Stimulated activated naive B cell treated with anti-CD40 and anti-IgM and Interleukin-4, amounts not matched to agents 10 μg/mL and 1 μg/mL and 100 μg/mL, for 72 hours (primary cell): ENCODE data around the gene PROSER2.

Experiments
- ATAC-seq, 2 donors: fragments of 150-1000 bp; cut with Tn5 transposase; replicated peaks; 2 replicates each; pipeline ENCODE4 v1.10.0; 2021; ENCODE audit warnings: moderate library complexity in 1 of 2
- DNase-seq: peaks from one replicate; pipeline ENCODE4 v3.0.0; 2021
- H3K27ac Mint-ChIP-seq: one replicate; pipeline ENCODE4 v1.8.0; 2022; ENCODE audit warnings: mild to moderate bottlenecking, mixed read lengths
- H3K27me3 Mint-ChIP-seq, 2 donors: one replicate each; pipeline ENCODE4 v1.8.0; 2022; ENCODE audit warnings: mixed read lengths in 2 of 2
- H3K36me3 Mint-ChIP-seq, 2 donors: one replicate each; pipeline ENCODE4 v1.8.0; 2022; ENCODE audit warnings: mixed read lengths in 2 of 2, mild to moderate bottlenecking in 1 of 2
- H3K4me1 Mint-ChIP-seq, 2 donors: one replicate each; pipeline ENCODE4 v1.8.0; 2022; ENCODE audit warnings: mixed read lengths in 2 of 2, mild to moderate bottlenecking in 1 of 2
- H3K4me3 Mint-ChIP-seq, 2 donors: one replicate each; pipeline ENCODE4 v1.8.0; 2022; ENCODE audit warnings: mild to moderate bottlenecking in 2 of 2, mixed read lengths in 2 of 2, moderate library complexity in 1 of 2
- H3K9me3 Mint-ChIP-seq, 2 donors: one replicate each; pipeline ENCODE4 v1.8.0; 2022; ENCODE audit warnings: mixed read lengths in 2 of 2, mild to moderate bottlenecking in 1 of 2

Gene PROSER2

DNA sequence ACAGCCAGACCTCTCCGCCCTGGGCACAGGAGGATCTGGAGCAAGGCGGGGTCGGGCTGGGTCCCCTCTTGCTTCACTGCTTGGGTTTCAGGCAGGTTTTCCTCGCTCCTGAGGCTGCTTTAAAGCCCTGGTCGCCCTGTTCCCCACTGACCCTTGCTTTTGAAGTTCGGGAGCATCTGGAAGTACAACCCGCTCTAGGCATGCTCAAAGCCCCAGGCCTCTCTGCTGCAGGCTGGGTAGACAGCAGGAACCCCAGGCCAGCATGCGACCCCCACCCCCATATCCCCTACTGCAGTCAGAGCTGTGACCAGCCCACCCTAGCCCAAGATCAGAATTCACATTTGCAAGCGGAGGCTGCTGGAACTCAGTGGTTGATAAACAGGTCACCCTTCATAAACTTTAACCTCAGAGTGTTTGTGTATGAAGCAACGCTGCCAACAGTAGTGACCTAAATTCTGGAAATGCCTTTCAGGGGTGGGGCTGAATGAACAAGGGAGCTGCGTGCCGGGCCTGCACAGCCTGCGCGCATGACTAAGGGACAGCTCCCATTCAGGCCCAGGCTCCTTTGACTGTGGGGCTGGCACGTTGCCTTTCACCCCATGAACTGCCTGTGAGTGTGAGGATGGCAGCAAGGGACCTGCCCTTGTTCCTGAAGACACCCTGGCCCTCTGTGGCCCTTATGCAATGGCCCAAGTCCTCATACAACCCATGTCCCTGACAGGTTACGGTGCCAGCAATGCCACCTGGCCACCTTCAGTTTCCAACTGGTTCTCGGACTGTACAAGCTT lies 52.5 kb downstream of the PROSER2 start:
- Mint-ChIP-seq H3K27me3 (peaks cover 6 to 15% of the 10 kb centered on the region in 2 donors), H3K27ac (no peak overlapping the region), H3K4me3 (peak overlapping the region in 1 of 2 donors; percentile 7), H3K36me3 (no peaks in the 10 kb centered on the region), H3K4me1 (peaks cover 12 to 26% of the 10 kb centered on the region in 2 donors), H3K9me3 (no peaks in the 10 kb centered on the region)
- ATAC-seq = no peak
- DNase-seq = no peak

- Mint-ChIP-seq H3K4me3 (no peak overlapping the region), H3K27ac (peak overlapping the region; percentile 1), H3K36me3 (no peaks in the 10 kb centered on the region), H3K4me1 (peaks cover 12 to 22% of the 10 kb centered on the region in 2 donors), H3K27me3 (peaks cover 6 to 9% of the 10 kb centered on the region in 2 donors), H3K9me3 (no peaks in the 10 kb centered on the region)
- DNase-seq = no peak
- ATAC-seq = no peak
Measured at GRCh38 chr10:11876324-11876723, 53.2 kb downstream of the PROSER2 start.

- Mint-ChIP-seq H3K36me3 (no peaks in the 10 kb centered on the region), H3K4me1 (peaks cover 9 to 16% of the 10 kb centered on the region in 2 donors), H3K27ac (no peak overlapping the region), H3K9me3 (no peaks in the 10 kb centered on the region), H3K4me3 (no peak overlapping the region), H3K27me3 (peaks cover 6% of the 10 kb centered on the region in 2 donors)
- ATAC-seq (no peak), DNase-seq (no peak)
Measured at GRCh38 chr10:11876805-11877590, 53.8 kb downstream of the PROSER2 start.

- Mint-ChIP-seq H3K27ac (no peak overlapping the region), H3K27me3 (peaks cover 6% of the 10 kb centered on the region in 2 donors), H3K4me1 (peaks cover 9 to 16% of the 10 kb centered on the region in 2 donors), H3K9me3 (no peaks in the 10 kb centered on the region), H3K36me3 (no peaks in the 10 kb centered on the region), H3K4me3 (no peak overlapping the region)
- no peak for DNase-seq
- no peak for ATAC-seq
Measured at GRCh38 chr10:11877591-11877905, 54.4 kb downstream of the PROSER2 start.

GRCh38 chr10:11878776-11879175 lies 55.6 kb downstream of the PROSER2 start:
- Mint-ChIP-seq H3K4me1 (peaks cover 9 to 16% of the 10 kb centered on the region in 2 donors), H3K27me3 (no peaks in the 10 kb centered on the region), H3K27ac (peak overlapping the region; percentile 47), H3K9me3 (no peaks in the 10 kb centered on the region), H3K36me3 (no peaks in the 10 kb centered on the region), H3K4me3 (no peak overlapping the region)
- ATAC-seq = no peak
- DNase-seq = no peak

- H3K27ac Mint-ChIP-seq = no peak overlapping the region
- H3K4me3 Mint-ChIP-seq = no peak overlapping the region
- ATAC-seq (no peak), DNase-seq (no peak)
- H3K36me3 Mint-ChIP-seq = no peaks in the 10 kb centered on the region
- peaks cover 9 to 12% of the 10 kb centered on the region in 2 donors for H3K4me1 Mint-ChIP-seq
- H3K9me3 Mint-ChIP-seq = no peaks in the 10 kb centered on the region
- no peaks in the 10 kb centered on the region for H3K27me3 Mint-ChIP-seq
Measured at GRCh38 chr10:11879387-11880094, 56.4 kb downstream of the PROSER2 start.

DNA sequence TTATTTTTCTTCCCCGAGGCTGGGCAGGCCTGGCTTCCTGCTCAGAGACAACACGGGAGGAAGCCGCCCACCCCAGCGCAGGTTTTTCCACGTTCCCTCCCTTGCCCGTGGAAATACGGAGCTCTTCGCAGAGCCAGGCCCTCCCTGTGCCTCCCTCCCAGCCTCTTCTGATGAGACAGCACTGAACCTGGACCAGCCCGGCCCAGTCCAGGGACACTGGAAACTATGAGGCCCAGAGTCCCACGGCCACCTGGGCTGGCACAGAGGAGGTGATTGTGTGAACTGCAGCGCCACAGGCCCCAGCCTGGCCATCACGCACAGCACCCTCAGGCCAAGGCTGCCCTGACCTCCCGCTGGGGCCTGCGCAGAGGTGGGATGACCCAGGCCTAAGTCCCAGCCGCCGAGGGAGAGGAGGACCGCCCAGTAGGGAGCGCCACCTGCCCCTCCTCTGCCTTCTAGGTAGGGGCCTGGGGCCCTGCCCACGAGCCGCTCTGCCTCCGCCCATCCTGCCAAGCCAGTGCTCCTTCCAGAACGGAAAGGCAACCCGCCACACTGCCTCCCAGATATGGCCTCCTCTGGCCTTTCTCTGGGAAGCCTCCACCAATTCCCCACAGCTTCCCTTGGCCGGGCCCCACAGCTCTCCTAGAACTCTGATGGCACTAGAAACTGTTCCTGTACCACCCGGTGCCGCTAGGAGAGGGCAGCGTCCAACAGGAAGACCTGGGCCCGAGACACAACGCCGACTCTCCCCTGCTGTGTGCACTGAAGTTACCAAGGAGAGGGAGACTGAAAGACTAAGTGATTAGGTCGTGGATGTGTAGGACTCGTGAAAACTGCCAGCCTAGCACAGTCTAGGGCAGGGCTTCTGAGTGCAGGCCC lies 57.2 kb downstream of the PROSER2 start:
- ATAC-seq (no peak), DNase-seq (no peak)
- Mint-ChIP-seq H3K27me3 (no peaks in the 10 kb centered on the region), H3K4me3 (no peak overlapping the region), H3K27ac (no peak overlapping the region), H3K9me3 (no peaks in the 10 kb centered on the region), H3K4me1 (peaks cover 4 to 6% of the 10 kb centered on the region in 2 donors), H3K36me3 (no peaks in the 10 kb centered on the region)

GRCh38 chr10:11881030-11881476 lies 57.9 kb downstream of the PROSER2 start:
- DNase-seq = no peak
- ATAC-seq = no peak
- no peaks in the 10 kb centered on the region for H3K9me3 Mint-ChIP-seq
- H3K4me1 Mint-ChIP-seq = peaks cover 0 to 5% of the 10 kb centered on the region in 2 donors
- no peaks in the 10 kb centered on the region for H3K36me3 Mint-ChIP-seq
- H3K27me3 Mint-ChIP-seq = no peaks in the 10 kb centered on the region
- no peak overlapping the region for H3K27ac Mint-ChIP-seq
- no peak overlapping the region for H3K4me3 Mint-ChIP-seq

GRCh38 chr10:11881477-11882417 lies 58.6 kb downstream of the PROSER2 start:
- peak in 1 of 2 donors; percentile 14 for ATAC-seq
- Mint-ChIP-seq H3K27ac (no peak overlapping the region), H3K4me1 (peaks cover 2 to 3% of the 10 kb centered on the region in 2 donors), H3K27me3 (no peaks in the 10 kb centered on the region), H3K36me3 (no peaks in the 10 kb centered on the region), H3K9me3 (no peaks in the 10 kb centered on the region), H3K4me3 (no peak overlapping the region)
- no peak for DNase-seq

DNA sequence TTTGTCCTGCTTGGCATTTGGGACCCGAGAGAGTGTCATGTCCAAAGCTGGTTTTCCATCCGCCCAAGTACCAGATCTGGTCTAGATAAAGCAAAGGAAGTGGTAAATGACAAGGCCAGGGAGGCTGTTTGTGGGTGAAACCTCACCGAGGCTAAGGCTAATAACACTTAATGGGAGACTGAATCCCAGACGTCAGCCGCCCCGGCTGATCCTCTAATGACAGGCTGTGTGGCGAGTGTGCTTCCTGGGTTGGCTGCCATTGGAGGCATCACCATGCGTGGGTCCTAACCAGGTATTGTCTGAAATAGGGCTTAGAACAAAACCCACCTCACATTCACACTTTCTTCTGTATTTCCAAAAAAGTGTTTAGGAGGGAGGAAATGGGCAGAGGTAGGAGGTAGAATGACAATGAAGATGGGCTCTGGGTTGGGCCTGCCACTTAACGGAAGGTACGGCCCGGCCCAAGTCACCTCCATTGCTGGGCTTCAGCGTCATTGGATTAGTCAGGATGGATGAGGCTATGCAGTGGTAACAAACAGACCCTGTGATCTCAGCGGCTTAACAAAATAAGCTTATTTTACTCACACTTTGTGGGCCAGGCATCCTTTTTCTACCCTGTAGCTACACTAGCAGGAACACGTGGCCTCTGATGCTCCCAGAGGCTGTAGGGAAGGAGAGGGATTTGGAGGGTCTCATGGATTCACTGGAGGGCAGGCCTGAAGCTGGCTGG lies 59.7 kb downstream of the PROSER2 start:
- no peaks in the 10 kb centered on the region for H3K27me3 Mint-ChIP-seq
- no peak for ATAC-seq
- H3K27ac Mint-ChIP-seq = no peak overlapping the region
- no peak for DNase-seq
- H3K4me3 Mint-ChIP-seq = no peak overlapping the region
- peaks cover 2 to 6% of the 10 kb centered on the region in 2 donors for H3K4me1 Mint-ChIP-seq
- no peaks in the 10 kb centered on the region for H3K9me3 Mint-ChIP-seq
- no peaks in the 10 kb centered on the region for H3K36me3 Mint-ChIP-seq

GRCh38 chr10:11884706-11885423 lies 61.7 kb downstream of the PROSER2 start:
- Mint-ChIP-seq H3K36me3 (no peaks in the 10 kb centered on the region), H3K9me3 (no peaks in the 10 kb centered on the region), H3K27ac (no peak overlapping the region), H3K4me3 (no peak overlapping the region), H3K27me3 (no peaks in the 10 kb centered on the region), H3K4me1 (peaks cover 2 to 6% of the 10 kb centered on the region in 2 donors)
- DNase-seq (no peak), ATAC-seq (no peak)
